GM18526 (cell line): ENCODE data around the gene CHD9.

Experiments used
- POLR2A ChIP-seq: IDR thresholded peaks from 3 replicates; pipeline ENCODE4 v1.6.1; 2011; ENCODE audit not compliant: insufficient read length; ENCODE audit errors: extremely low read depth

Gene CHD9

DNA sequence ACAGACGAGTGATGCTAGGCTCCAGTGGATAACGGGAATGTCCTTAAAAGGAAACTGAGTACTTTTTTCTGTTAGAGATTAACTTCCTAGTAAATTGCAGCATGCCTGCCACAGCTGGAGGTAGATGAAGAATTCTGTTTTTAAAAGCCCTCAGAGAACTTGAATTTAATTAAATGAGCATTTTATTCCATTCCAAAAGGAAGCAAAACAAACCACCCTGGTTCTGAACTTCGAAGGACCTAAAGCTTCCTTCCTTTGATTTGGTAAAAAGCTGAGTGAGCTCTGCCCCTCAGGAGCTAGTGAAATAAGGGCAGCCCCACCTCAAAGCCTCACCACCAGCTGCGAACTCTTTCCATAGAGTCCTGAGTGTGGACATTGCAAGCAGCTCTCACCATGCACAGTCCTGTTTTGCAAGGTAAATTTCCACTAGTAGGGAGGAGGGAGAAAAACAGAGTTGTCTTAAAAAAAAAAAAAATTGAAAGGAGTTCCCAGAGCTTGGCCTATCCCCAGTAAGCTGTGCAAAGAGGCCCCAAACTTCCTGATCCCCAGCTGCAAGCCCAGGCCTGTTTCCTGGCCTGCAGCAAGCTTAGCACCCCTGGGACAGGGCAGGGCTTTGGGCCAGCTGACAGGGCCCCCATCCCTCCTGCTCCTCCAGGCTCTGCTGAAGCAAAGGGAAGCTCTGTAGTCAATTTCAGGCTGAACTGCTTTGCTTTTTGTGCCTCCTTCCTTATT is 13.3 kb upstream of the CHD9 start:
- TF ChIP-seq POLR2A: no peak

DNA sequence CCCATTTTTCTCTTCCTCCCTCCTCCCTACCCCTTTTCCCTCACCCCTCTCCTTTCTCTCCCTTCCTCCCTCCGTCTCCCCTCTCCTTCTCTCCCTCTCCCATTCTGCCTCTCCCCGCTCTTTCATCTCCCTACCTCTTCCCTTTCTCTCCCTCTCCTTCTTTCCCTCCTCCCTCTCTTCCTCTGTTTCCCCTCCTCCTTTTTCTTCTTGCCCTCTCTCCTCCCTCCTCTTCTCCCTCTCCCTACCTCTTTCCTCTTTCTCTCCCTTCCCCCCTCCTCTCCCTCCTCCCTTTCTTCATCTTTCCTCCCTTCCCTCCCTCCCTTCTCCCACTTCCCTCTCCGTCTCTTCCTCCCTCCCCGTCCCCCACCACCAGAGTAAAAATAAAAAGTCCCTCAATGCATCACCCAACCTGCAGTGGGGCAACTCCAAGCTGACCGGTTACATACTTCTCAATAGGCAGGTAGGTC is 12.5 kb upstream of the CHD9 start:
- TF ChIP-seq POLR2A: no peak

DNA sequence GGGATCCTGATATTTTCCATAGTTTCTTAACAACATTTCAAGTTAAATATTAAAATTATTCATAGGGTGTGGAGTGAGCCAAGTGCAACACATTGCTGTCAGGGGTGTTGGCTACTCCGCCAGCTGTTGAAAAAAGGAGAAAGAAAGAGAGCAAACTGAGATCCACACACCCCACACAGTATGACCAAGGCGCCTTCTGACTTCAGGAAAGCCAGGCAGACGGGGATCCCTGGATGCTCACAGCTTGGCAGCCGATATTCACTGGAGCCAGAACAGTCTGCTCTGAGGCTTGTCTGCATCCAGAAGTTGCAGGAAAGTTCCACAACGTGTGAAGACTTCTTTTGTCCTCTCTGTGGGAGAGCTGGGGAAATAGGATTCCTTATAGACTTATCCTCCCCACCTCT is 11.4 kb upstream of the CHD9 start:
- no peak for TF ChIP-seq POLR2A

DNA sequence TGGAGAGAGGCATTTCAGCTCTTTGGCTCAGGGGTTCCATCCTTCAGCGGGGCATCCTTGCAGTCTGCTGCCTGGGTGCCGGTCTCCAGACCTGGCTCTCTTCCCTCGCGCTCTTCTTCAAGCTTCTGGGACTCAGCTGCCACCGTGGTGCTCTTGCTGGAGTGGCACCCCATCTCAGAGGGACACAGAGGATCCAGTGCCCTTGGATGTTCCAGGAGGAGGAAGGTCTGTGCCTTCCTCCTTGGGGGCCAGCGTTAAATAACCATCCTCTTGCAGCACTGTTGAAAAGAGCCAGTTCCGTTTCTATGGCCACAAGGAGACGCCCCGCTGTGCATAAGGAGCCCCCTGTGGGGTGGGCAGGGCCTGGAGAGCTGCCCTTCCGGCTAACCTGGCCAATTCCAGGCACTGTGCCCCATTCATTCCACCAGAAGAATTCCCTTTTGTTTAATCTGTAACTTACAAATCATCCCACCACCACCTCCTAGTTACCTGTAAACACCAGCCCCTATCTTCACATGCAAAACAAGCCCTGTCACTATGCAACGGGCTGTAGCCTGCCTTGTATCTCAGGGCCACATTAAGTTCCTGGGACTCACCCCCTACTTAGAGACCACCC is 10.7 kb upstream of the CHD9 start:
- TF ChIP-seq POLR2A: no peak

DNA sequence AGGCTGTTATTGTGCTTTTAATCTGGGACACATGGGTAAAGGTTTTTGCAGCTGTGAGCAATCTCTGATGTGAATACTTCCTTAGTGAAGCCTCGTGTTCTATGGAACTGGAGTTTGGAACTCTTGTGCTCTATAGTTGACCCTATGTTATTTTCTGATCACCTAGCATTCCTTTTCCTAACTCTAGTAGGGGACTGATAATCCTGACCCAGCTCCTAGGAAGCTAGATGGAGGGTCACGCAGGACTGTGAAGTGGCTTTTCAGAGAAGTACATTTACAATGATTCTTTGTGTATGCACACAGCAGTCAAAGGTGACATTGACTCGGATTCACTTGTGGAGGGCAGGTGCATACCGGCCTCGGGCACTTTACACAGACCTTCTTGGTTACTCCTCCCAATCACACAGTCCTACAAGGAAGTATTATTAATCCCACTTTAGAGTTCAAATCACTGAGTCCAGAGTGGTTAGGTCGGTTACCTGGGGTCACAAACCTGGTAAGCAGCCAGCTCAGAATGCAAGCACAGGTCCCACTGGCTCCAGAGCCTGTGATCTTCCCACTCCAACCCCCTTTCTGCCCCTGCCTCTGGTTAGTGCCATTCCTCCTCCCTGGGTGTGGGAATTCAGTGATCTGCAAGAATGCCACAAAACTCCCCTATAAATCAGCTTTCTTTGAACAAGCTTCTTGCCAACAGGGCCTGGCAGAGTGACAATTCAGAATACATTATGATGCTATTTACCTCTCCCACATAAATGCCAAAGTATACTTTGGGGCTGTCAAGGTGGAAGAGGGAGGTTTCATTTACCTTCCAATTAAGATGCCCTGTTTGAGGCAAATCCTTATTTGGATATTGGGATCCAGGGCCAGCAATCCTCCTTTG is 9.2 kb upstream of the CHD9 start:
- TF ChIP-seq POLR2A: no peak

DNA sequence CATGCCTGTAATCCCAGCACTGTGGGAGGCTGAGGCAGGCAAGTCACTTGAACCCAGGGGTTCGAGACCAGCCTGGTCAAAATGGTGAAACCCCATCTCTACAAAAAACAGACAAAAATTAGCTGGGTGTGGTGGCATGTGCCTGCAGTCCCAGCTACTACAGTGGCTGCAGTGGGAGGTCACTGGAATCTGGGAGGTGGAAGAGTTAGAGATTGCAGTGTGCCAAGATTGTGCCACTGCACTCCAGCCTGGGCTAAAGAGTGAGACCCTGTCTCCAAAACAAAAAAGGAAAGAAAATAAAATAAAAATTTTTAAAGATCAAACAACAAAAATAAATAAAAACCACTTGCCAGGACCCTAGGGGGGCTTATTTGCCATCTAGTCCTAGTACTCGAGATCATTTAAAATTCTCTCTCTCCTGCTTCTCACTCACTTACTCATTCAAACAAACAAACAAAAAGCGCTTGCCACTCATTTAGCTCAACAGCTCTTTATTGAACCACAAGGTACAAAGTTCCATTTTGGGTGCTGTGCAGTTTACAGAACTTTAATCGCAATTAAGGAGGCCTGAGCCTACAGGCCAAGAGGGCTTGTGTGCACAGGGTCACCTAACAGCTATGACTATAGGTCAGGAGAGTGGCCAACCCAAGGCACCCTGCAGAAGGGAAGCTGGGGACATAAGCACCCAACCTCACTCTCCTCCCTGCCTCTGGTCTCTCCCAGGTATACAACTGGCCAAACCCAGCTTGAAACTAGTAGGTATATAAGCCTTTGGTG is 6.5 kb upstream of the CHD9 start:
- TF ChIP-seq POLR2A: no peak

DNA sequence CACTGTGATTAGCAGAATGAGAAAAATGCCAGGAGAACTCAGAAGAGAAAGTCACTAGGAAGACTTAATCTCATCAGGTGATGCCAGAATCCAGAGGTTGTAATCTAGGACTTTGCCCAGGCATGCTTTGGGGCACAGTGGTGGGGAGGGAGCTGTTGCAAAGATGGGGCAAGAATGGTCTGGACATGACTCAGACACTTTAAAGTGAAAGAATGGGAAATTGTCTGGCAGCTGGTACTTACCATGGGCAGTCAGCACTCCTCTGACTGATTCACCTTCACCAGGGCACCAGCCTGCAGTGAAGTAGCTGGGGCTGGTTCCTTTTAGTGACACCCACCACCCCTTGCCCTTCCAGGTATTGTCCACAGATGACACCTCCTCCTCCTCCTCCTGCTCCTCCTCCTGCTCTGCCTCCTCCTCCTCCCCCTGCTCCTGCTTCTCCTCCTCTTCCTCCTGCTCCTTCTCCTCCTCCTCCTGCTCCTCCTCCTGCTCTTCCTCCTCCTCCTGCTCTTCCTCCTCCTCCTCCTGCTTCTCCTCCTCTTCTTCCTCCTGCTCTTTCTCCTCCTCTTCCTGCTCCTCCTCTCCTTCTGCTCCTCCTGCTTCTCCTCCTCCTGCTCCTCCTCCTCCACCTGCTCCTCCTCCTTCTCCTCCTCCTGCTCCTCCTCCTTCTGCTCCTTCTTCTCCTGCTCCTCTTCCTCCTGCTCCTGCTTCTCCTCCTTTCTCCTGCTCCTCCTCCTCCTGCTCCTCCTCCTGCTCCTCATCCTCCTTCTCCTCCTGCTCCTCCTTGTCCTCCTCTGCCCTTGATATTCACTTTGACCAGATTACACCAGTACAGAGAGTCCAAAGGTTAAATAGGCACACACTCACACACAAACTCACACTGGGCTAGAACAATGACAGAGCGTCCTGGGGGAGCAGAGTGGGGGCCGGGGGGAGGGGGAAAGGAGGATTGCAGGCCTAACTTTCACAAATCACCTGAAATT is 2.0 kb upstream of the CHD9 start, which contains the start of gene CHD9NB:
Gene CHD9NB (minus strand): TSS at position 379 of the 983 bp plus-strand sequence. CDS start 8,739 bp downstream, outside the sequence.
- TF ChIP-seq POLR2A: no peak

DNA sequence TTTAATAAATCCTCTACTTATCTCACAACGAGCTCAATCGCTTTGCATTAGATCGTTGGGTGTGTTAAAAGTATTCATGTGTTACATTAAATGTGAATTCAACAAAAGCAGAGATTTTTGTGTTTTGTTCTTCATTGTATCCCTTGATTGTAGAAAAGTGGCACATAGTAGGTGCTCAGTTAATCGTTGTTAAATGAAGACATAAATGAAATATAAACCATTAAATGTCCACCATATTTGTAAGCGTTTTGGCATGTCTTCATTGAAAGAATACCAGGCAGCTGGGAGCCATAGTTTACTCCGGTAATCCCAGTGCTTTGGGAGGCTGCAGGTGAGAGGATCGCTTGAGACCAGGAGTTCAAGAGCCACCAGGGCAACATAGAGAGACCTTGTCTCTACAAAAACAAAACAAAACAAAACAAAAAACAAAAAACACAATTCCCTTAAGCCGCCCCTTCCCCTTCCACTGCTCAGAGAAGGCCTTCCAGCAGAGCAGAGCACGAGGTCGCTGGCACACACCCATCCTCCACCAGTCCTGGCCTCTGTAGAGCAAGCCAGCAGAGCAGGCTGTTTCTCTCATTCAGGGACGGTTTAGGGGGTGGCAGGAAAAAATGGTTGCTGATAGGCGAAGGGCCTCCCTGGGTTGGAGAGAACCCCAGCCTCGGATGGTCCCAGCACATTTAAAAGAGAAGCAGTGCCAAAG is 673 bp upstream of the CHD9 start:
- no peak for TF ChIP-seq POLR2A

DNA sequence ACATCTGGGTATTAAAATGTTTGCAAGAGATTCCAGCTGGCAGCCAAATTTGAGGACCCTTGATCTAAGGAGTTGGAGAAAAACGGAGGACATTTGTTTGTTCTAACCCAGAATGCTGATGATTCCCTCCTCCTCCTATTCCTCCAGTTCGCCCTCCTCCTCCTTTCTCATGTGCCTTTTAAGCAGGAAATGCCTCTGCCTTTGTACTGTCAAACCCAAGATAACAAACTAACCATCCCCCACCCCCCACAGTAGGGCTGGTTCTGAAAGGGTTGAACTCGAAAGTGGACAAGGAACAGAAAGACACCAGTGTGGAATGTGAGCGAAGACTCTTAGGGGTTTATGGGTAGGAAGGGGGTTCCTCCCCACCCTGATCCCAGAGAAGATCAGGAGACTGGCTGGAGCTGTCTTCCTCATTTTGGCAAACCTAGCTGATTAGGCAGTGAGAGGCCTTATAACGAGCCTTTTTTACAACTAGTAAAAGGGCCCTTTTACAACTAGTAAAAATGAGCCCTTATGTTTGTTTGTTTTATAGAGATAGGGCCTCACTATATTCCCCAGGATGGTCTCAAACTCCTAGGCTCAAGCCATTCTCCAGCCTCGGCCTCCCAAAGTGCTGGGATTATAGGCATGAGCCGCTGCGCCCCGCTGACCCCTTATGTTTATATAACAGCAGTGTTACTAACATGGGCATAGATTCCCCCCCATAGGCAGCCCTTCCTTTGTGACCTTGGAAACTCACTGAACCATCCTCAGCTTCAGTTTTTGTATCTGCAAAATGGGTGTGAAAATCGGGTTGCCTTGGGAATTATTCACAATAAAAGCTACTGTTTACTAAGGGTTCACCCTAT is 975 bp downstream of the CHD9 start:
- no peak for TF ChIP-seq POLR2A

DNA sequence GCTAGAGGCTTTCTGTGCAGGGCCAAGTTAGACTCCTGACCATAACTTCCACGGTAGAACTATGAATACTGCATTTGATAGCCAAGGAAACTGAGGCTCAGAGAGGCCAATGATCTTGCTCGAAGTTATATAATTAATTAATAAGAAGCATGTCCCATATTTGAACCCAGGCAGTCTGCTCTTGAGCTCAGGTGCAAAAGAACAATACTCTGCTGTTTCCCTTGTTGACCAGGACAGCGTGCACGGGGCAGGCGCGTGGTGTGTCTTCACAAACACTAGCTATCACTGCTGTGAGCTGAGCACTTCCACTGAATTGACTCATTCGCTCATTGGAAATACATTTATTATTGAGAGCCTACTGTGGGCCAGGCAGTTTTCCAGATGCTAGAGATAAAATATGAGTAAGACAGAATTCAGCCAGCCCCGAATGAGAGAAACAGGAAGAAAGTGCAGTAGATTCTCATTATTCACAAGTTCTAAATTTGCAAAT is 1.6 kb downstream of the CHD9 start:
- no peak for TF ChIP-seq POLR2A

DNA sequence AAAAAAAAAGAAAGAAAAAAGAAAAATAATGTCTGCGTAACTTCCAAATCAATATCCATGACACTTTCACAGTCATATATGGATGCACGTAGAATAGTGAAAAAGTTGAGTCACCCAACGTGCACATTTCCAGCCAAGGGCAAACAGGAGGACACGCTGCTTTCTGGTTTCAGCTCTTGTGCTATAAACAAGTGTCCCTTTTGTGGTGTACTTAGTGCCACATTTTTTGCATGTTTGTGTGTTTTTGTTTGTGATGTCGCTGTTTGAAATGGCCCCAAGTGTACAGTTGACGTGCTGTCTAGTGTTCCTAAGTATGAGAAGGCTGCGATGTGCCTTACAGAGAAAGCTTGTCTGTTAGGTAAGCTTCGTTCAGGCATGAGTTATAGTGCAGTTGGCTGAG is 2.9 kb downstream of the CHD9 start:
- TF ChIP-seq POLR2A: no peak

DNA sequence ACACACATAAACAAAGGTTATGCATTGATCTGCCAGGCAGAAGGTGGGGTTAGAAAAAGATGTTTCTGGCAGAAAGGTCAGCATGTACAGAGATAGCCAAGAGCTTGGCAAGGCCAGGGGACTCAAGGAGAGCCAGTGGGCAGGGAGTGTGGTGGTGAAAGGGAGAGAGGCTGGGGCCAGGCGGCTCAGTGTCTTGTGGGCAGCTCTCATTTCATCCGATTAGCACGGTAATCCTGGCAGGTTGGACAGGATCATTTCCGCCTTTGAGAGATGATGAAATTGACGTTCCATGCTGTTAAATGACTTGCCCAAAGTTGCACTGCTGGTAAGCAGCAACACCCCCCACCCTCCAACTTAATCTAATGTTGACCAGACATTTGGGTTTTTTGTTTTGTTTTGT is 3.6 kb downstream of the CHD9 start:
- no peak for TF ChIP-seq POLR2A
